Right renal pelvis (tissue), 4 donors: Measurements from ENCODE around the gene PCID2. TPM values are rescaled to one million over a fixed set of nuclear protein-coding genes. Genes with fewer than 3 reads are reported as not detected.

Source experiments
- DNase-seq, 4 donors: peaks; one replicate each; pipeline ENCODE4 v3.0.0-alpha.2; 2013; ENCODE audit warnings: low read depth in 4 of 4, low spot score in 3 of 4, missing footprints in 1 of 4
- polyA plus RNA-seq, 4 donors: library from polyadenylated mRNA; unstranded; fragments of 120-200 nt; gene quantifications; one replicate each; pipeline ENCODE4 v1.2.1, GENCODE V29; 2013; ENCODE audit not compliant: insufficient read length in 4 of 4

Gene PCID2
- polyA plus RNA-seq, 4 donors: 50.1 to 61.5 (median 56.0) TPM

DNA sequence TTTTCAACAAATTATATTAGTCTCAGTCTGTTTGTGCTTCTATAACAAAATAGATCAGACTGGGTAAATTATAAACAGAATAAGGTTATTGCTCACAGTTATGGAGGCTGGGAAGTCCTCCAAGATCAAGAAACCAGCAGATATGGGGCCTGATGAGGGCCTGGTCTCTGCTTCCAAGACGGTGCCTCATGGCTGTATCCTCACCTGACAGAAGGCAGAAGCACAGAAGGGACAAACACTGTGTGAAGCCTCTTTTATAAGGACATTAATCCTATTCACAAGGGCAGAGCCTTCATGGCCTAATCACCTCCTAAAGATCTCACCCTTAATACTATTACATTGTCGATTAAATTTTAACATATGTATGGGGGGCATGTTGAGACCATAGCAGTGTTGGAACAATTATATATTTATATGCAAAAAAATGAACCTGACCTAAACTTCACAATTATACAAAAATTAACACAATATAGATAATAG is 73.1 kb downstream of the PCID2 start:
- DNase-seq: no peak

- DNase-seq: no peak
These were observed 78.3 kb downstream of the PCID2 start for GRCh38 chr13:113129921-113130750.

- no peak for DNase-seq
These were observed 79.0 kb downstream of the PCID2 start for GRCh38 chr13:113129480-113129879.

Other genes with a start within 250 kb of the PCID2 start
- gene MCF2L, start 239.5 kb downstream of the PCID2 start, polyA plus RNA-seq: 10 to 100 TPM; 29.4 to 36.8 (median 32.9) TPM
- gene F7, start 102.9 kb downstream of the PCID2 start, polyA plus RNA-seq: 1 to 10 TPM; 2.0 to 4.7 (median 3.1) TPM
- 10 to 100 TPM; 17.8 to 26.6 (median 21.3) TPM for gene F10, start 85.9 kb downstream of the PCID2 start, polyA plus RNA-seq
- gene PROZ, start 50.0 kb downstream of the PCID2 start, polyA plus RNA-seq: 1 to 10 TPM in 3 of 4 donors, under 1 TPM in 1; 0.96 to 2.8 (median 2.1) TPM
- gene CUL4A, start 944 bp upstream of the PCID2 start, polyA plus RNA-seq: 10 to 100 TPM; 74.6 to 85.3 (median 82.0) TPM
- gene LAMP1, start 88.6 kb upstream of the PCID2 start, polyA plus RNA-seq: 100 to 1,000 TPM; 190 to 196 (median 190) TPM
- 10 to 100 TPM; 11.5 to 21.7 (median 16.9) TPM for gene GRTP1, start 155.5 kb upstream of the PCID2 start, polyA plus RNA-seq
- 1 to 10 TPM; 2.6 to 4.1 (median 3.7) TPM for gene ADPRHL1, start 244.8 kb upstream of the PCID2 start, polyA plus RNA-seq